ENCODE measurements around the gene NR1H3. TPM values are rescaled to one million over a fixed set of nuclear protein-coding genes. Genes with fewer than 3 reads are reported as not detected.

The NR1H3 gene
- total RNA-seq, 1 experiment from 2014 or later, result 26.3 TPM

GRCh38 chr11:47233051-47233450 lies 24.7 kb upstream of the NR1H3 start:
- no peak overlapping the region for H3K27ac ChIP-seq (ENCODE audit: insufficient read length, low read depth, low read length)
- H3K27me3 Mint-ChIP-seq (ENCODE audit: low read depth), result no peaks in the 10 kb centered on the region
- no peaks in the 10 kb centered on the region for H3K4me1 ChIP-seq (ENCODE audit: insufficient read depth, low read length)
- H3K4ac ChIP-seq (ENCODE audit: low read depth, low read length), result no peak overlapping the region
- H3K56ac ChIP-seq (ENCODE audit: insufficient read length, low read depth, low read length), result no peak overlapping the region
- H3K79me1 ChIP-seq (ENCODE audit: insufficient read depth, low read depth, low read length, poor library complexity, severe bottlenecking), result no peaks in the 10 kb centered on the region
- no peaks in the 10 kb centered on the region for H3K27me3 ChIP-seq (ENCODE audit: insufficient read depth, low read length)
- no peak overlapping the region for H3K4me2 ChIP-seq (ENCODE audit: insufficient read depth, insufficient read length, low read length)
- H4K8ac ChIP-seq (replicated peaks; ENCODE audit: insufficient read length, low read depth, low read length), result no peak overlapping the region
- H2BK15ac ChIP-seq (ENCODE audit: low read depth, low read length), result no peak overlapping the region
- WGBS (ENCODE audit: extremely low coverage, insufficient read length, low lambda C conversion rate), result no CpG with 5 or more reads among the region's 4 CpGs
- no peak overlapping the region for H4K5ac ChIP-seq (ENCODE audit: insufficient read length, low read depth, low read length)
- H3K14ac ChIP-seq (ENCODE audit: insufficient read depth, low read length), result no peak overlapping the region
- H2BK5ac ChIP-seq (ENCODE audit: insufficient read length, low read length), result no peak overlapping the region
- peaks cover 0 to 9% of the 10 kb centered on the region in 2 experiments; a peak in 3 of 4 replicates for H3K4me1 Mint-ChIP-seq
- H2AFZ ChIP-seq (ENCODE audit: low read length), result no peak overlapping the region
- H4K20me1 ChIP-seq (ENCODE audit: control insufficient read depth, insufficient read depth, insufficient read length), result no peaks in the 10 kb centered on the region
- no peaks in the 10 kb centered on the region for H3K9me3 Mint-ChIP-seq
- TF ChIP-seq CTCF (conservative IDR thresholded peaks at IDR 0.05), result no peak
- DNase-seq, result no peak
- H3K23ac ChIP-seq (ENCODE audit: insufficient read length, low read depth, low read length), result no peak overlapping the region
- H3K36me3 Mint-ChIP-seq (ENCODE audit: insufficient read depth in 1 of 3, low read depth in 3 of 3), result peaks cover 0 to 56% (median 46%) of the 10 kb centered on the region in 3 experiments; a peak in 5 of 7 replicates
- no peak overlapping the region for H3K18ac ChIP-seq (ENCODE audit: insufficient read length, low read depth, low read length)
- H3K79me2 ChIP-seq (ENCODE audit: insufficient read depth, low read length), result no peaks in the 10 kb centered on the region
- H3K23me2 ChIP-seq (ENCODE audit: insufficient read length, low read depth, low read length, poor library complexity, severe bottlenecking), result no peaks in the 10 kb centered on the region
- no peak overlapping the region for H3K4me3 Mint-ChIP-seq
- no peak overlapping the region for H2BK12ac ChIP-seq (ENCODE audit: insufficient read length, low read depth, low read length)
- no peak overlapping the region for H2BK120ac ChIP-seq (ENCODE audit: low read depth, low read length, poor library complexity, severe bottlenecking)
- H3T11ph ChIP-seq (ENCODE audit: low read length), result no peak overlapping the region
- no peaks in the 10 kb centered on the region for H3K9me3 ChIP-seq (ENCODE audit: control insufficient read depth, low read depth, low read length)
- H2BK20ac ChIP-seq (ENCODE audit: low read depth, low read length, poor library complexity, severe bottlenecking), result no peak overlapping the region
- H4K91ac ChIP-seq (ENCODE audit: insufficient read length, low read depth, low read length), result no peak overlapping the region
- no peak overlapping the region for H3K9ac ChIP-seq (ENCODE audit: extremely low read depth, insufficient read length, low read length)
- H3K27ac Mint-ChIP-seq, result peak overlapping the region in 1 of 3 experiments; percentile 22; a peak in 1 of 7 replicates
- H2AK5ac ChIP-seq (ENCODE audit: insufficient read length, low read length), result no peak overlapping the region

All from H9 (cell line).